Keratinocyte (primary cell): ENCODE measurements around the gene CXorf58. TPM values are rescaled to one million over a fixed set of nuclear protein-coding genes. Genes with fewer than 3 reads are reported as not detected.

Source experiments
- DNase-seq: peaks from one replicate; pipeline ENCODE4 v3.0.0-alpha.2; 2011; ENCODE audit warnings: low read depth, missing footprints, low spot score
- FAIRE-seq: peaks from 2 replicates; lab custom pipeline; 2011; peaks lifted over from hg19 to GRCh38; lab: Jason Lieb, UNC
- H2AFZ ChIP-seq: 2 replicates; pipeline ENCODE4 v1.6.0; 2012; ENCODE audit warnings: low read length, control low read depth, inconsistent platforms; ENCODE audit not compliant: control insufficient read depth
- H3K27ac ChIP-seq: 2 replicates; pipeline ENCODE4 v1.5.1; 2011; ENCODE audit warnings: low read length; ENCODE audit not compliant: control insufficient read depth, insufficient read depth
- H3K27me3 ChIP-seq: 3 replicates; pipeline ENCODE4 v1.6.0; 2011; ENCODE audit warnings: low read length; ENCODE audit not compliant: control insufficient read depth, insufficient read depth; ENCODE audit errors: extremely low read depth
- H3K36me3 ChIP-seq, 2 experiments: 2 replicates in 1 of 2; 3 replicates in 1 of 2; pipeline ENCODE4 v1.5.1; 2011; ENCODE audit warnings: low read length in 2 of 2, mild to moderate bottlenecking in 1 of 2; ENCODE audit not compliant: control insufficient read depth in 2 of 2, insufficient read depth in 2 of 2; ENCODE audit errors: extremely low read depth in 1 of 2
- H3K4me1 ChIP-seq: 3 replicates; pipeline ENCODE4 v1.5.1; 2011; ENCODE audit warnings: low read length; ENCODE audit not compliant: control insufficient read depth, insufficient read depth; ENCODE audit errors: extremely low read depth
- H3K4me2 ChIP-seq: 3 replicates; pipeline ENCODE4 v1.6.0; 2011; ENCODE audit warnings: low read depth, low read length; ENCODE audit not compliant: control insufficient read depth, insufficient read depth; ENCODE audit errors: extremely low read depth
- H3K4me3 ChIP-seq, 3 experiments: fragments of 200-600 bp in 1 of 3; sonication (generic) in 1 of 3; 2 replicates in 2 of 3; 3 replicates in 1 of 3; pipeline ENCODE4 v1.5.1; 2011 to 2016; ENCODE audit warnings: low read length in 3 of 3, mild to moderate bottlenecking in 3 of 3, control low read depth in 2 of 3, inconsistent platforms in 1 of 3, low read depth in 1 of 3, mixed read lengths in 1 of 3, mixed run types in 1 of 3, moderate library complexity in 1 of 3; ENCODE audit not compliant: control insufficient read depth in 2 of 3, insufficient read depth in 2 of 3; ENCODE audit errors: extremely low read depth in 1 of 3
- H3K79me2 ChIP-seq: 2 replicates; pipeline ENCODE4 v1.6.0; 2012; ENCODE audit warnings: low read length; ENCODE audit not compliant: control insufficient read depth, insufficient read depth
- H3K9ac ChIP-seq: 3 replicates; pipeline ENCODE4 v1.6.0; 2011; ENCODE audit warnings: low read length; ENCODE audit not compliant: control insufficient read depth, insufficient read depth; ENCODE audit errors: extremely low read depth
- H3K9me1 ChIP-seq: 3 replicates; pipeline ENCODE4 v1.6.0; 2011; ENCODE audit warnings: low read length; ENCODE audit not compliant: control insufficient read depth, insufficient read depth; ENCODE audit errors: extremely low read depth
- H3K9me3 ChIP-seq: 2 replicates; pipeline ENCODE4 v1.5.1; 2012; ENCODE audit warnings: low read depth, low read length; ENCODE audit not compliant: control insufficient read depth
- H4K20me1 ChIP-seq: 3 replicates; pipeline ENCODE4 v1.6.0; 2011; ENCODE audit warnings: low read length; ENCODE audit not compliant: control insufficient read depth, insufficient read depth; ENCODE audit errors: extremely low read depth
- EZH2 ChIP-seq: IDR thresholded peaks from one replicate; pipeline ENCODE4 v1.6.1; 2012; ENCODE audit warnings: inconsistent platforms, mild to moderate bottlenecking, low read length, moderate library complexity
- dilution Hi-C: fragments of 300-500 bp; cut with MboI; formaldehyde crosslinking; loops from one replicate; pipeline ENCODE4 v1.7.0; 2020; ENCODE audit warnings: low sequenced_read_pairs; ENCODE audit not compliant: extremely low pct_ligation_motif_present
- polyA plus RNA-seq, 5 experiments: library from polyadenylated mRNA; depleted of rRNA in 3 of 5; stranded (reverse) in 3 of 5; stranded (forward) in 1 of 5; unstranded in 1 of 5; fragments of >200 nt; gene quantifications; 1 replicate in 1 of 5; 2 replicates in 3 of 5; 3 replicates in 1 of 5; pipeline versions ENCODE4 v1.2.1 to v1.2.3, GENCODE V29; 2011 to 2012; ENCODE audit warnings: missing spikeins in 2 of 5, low read depth in 1 of 5, low replicate concordance in 1 of 5
- TF ChIP-seq, protein P1 (sequence below), 3 experiments: IDR thresholded peaks in 1 of 3; conservative IDR thresholded peaks in 1 of 3; optimal IDR thresholded peaks in 1 of 3; 2 replicates in 2 of 3; 3 replicates in 1 of 3; pipeline versions ENCODE3 to v1.5.1; 2011; ENCODE audit warnings: low read length in 3 of 3, mild to moderate bottlenecking in 3 of 3, moderate library complexity in 2 of 3, control low read depth in 1 of 3, inconsistent platforms in 1 of 3; ENCODE audit not compliant: insufficient read depth in 2 of 3; ENCODE audit errors: extremely low read depth in 1 of 3

The CXorf58 gene
- polyA plus RNA-seq, 1 donor (not counting 4 experiments of a cell fraction or from before 2014, with no cell fraction given), result 0.12 TPM

DNA sequence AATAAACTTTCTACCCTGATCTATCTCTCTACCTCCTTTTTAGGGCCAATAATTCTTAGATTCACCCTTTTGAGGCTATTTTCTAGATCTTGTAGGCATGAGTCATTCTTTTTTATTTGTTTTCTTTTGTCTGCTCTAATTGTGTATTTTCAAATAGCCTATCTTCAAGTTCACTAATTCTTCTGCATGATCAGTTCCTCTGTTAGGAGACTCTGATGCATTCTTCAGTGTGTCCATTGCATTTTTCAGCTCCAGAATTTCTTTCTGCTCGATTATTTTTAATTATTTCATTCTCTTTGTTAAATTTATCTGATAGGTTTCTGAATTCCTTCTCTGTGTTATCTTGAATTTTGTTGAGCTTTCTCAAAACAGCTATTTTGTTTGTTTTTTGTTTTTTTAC, 11.3 kb downstream of the CXorf58 start:
- no peak for FAIRE-seq
- Histone ChIP-seq H3K4me1 (no peaks in the 10 kb centered on the region), H3K36me3 (no peaks in the 10 kb centered on the region), H2AFZ (no peak overlapping the region), H3K9ac (no peak overlapping the region), H3K9me3 (no peaks in the 10 kb centered on the region), H3K4me3 (no peak overlapping the region), H3K27me3 (peaks cover 3% of the 10 kb centered on the region), H3K27ac (no peak overlapping the region), H3K9me1 (no peaks in the 10 kb centered on the region), H3K79me2 (no peaks in the 10 kb centered on the region), H3K4me2 (no peak overlapping the region), H4K20me1 (no peaks in the 10 kb centered on the region)
- dilution Hi-C loops, result no loop called here
- no peak for DNase-seq
- TF ChIP-seq, protein P1, sequence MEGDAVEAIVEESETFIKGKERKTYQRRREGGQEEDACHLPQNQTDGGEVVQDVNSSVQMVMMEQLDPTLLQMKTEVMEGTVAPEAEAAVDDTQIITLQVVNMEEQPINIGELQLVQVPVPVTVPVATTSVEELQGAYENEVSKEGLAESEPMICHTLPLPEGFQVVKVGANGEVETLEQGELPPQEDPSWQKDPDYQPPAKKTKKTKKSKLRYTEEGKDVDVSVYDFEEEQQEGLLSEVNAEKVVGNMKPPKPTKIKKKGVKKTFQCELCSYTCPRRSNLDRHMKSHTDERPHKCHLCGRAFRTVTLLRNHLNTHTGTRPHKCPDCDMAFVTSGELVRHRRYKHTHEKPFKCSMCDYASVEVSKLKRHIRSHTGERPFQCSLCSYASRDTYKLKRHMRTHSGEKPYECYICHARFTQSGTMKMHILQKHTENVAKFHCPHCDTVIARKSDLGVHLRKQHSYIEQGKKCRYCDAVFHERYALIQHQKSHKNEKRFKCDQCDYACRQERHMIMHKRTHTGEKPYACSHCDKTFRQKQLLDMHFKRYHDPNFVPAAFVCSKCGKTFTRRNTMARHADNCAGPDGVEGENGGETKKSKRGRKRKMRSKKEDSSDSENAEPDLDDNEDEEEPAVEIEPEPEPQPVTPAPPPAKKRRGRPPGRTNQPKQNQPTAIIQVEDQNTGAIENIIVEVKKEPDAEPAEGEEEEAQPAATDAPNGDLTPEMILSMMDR (optimal IDR thresholded peaks at IDR 0.05 in 1 of 3, IDR thresholded peaks at IDR 0.05 in 1 of 3, conservative IDR thresholded peaks at IDR 0.05 in 1 of 3; ENCODE audit: extremely low read depth in 1 of 3, insufficient read depth in 2 of 3, low read length in 3 of 3), result no peak
- TF ChIP-seq EZH2, result no peak

DNA sequence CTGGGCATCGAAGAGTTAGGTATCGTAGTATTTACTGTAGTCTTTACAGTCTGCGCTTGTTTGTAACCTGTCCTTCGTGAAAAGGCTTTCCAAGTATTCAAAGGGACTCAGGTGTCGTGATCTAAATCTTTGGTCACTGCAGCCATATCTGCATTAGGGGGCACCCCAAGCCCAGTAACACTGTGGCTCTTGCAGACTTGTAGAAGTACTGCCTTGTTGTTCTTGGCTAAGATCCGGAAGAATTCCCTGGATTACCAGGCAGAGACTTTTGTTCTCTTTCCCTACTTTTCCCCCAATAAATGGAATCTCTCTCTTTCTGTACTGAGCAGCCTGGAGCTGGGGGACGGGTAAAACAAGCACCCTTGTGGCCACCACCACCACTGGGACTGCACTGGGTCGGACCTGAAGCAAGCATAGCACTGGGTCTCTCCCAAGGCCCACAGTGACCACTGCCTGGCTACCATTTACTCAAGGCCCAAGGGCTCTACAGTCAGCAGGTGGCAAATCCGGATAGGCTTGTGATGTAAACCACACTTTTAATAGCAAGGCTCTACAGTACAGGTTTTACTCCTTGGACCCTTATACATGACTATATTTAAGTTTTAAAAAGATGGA, 12.0 kb downstream of the CXorf58 start:
- H3K9me1 ChIP-seq, result no peaks in the 10 kb centered on the region
- H3K4me3 ChIP-seq, result no peak overlapping the region
- H3K27ac ChIP-seq, result no peak overlapping the region
- TF ChIP-seq, protein P1 (optimal IDR thresholded peaks at IDR 0.05 in 1 of 3, IDR thresholded peaks at IDR 0.05 in 1 of 3, conservative IDR thresholded peaks at IDR 0.05 in 1 of 3; ENCODE audit: extremely low read depth in 1 of 3, insufficient read depth in 2 of 3, low read length in 3 of 3), result no peak
- no peak for TF ChIP-seq EZH2
- H3K4me1 ChIP-seq, result no peaks in the 10 kb centered on the region
- no peak for DNase-seq
- H3K79me2 ChIP-seq, result no peaks in the 10 kb centered on the region
- H2AFZ ChIP-seq, result no peak overlapping the region
- H3K4me2 ChIP-seq, result no peak overlapping the region
- H3K9ac ChIP-seq, result no peak overlapping the region
- dilution Hi-C loops, result no loop called here
- peaks cover 3% of the 10 kb centered on the region for H3K27me3 ChIP-seq
- no peaks in the 10 kb centered on the region for H4K20me1 ChIP-seq
- no peak for FAIRE-seq
- no peaks in the 10 kb centered on the region for H3K9me3 ChIP-seq
- H3K36me3 ChIP-seq, result no peaks in the 10 kb centered on the region
